ENCODE measurements around the gene FXR2.

FXR2 gene

GRCh38 chr17:7573324-7574080 lies 41.2 kb downstream of the FXR2 start (continued):
- TF ChIP-seq HOXA7 (CRISPR knock-in tag; IDR thresholded peaks at IDR 0.05; ENCODE audit: borderline replicate concordance) (no peak), GLI2 (tag by site-specific recombination; IDR thresholded peaks at IDR 0.05; ENCODE audit: borderline replicate concordance, low read depth) (no peak), ZNF571 (tag by site-specific recombination; IDR thresholded peaks at IDR 0.05) (no peak), ZNF768 (tag by site-specific recombination; IDR thresholded peaks at IDR 0.05) (no peak), ZNF335 (tag by site-specific recombination; conservative IDR thresholded peaks at IDR 0.05) (no peak), ZSCAN5A (tag by site-specific recombination; IDR thresholded peaks at IDR 0.05) (peak; percentile 66; the same call in 1 of the 2 replicates), SCRT1 (tag by site-specific recombination; IDR thresholded peaks at IDR 0.05; ENCODE audit: borderline replicate concordance) (no peak), ZNF121 (tag by site-specific recombination; IDR thresholded peaks at IDR 0.05) (no peak), FEZF1 (tag by site-specific recombination; IDR thresholded peaks at IDR 0.05) (no peak), ZNF473 (tag by site-specific recombination; IDR thresholded peaks at IDR 0.05) (no peak), ZNF510 (tag by site-specific recombination; IDR thresholded peaks at IDR 0.05; ENCODE audit: insufficient replicate concordance) (no peak), ZFP3 (tag by site-specific recombination; IDR thresholded peaks at IDR 0.05; ENCODE audit: low read depth) (no peak), TCF7L2 (IDR thresholded peaks at IDR 0.05; ENCODE audit: borderline replicate concordance, low read depth, low read length) (no peak), ZNF404 (tag by site-specific recombination; IDR thresholded peaks at IDR 0.05) (no peak)
- TF ChIP-seq, protein P1, sequence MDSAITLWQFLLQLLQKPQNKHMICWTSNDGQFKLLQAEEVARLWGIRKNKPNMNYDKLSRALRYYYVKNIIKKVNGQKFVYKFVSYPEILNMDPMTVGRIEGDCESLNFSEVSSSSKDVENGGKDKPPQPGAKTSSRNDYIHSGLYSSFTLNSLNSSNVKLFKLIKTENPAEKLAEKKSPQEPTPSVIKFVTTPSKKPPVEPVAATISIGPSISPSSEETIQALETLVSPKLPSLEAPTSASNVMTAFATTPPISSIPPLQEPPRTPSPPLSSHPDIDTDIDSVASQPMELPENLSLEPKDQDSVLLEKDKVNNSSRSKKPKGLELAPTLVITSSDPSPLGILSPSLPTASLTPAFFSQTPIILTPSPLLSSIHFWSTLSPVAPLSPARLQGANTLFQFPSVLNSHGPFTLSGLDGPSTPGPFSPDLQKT (IDR thresholded peaks at IDR 0.05; ENCODE audit: borderline replicate concordance, low read depth, low read length): no peak
- TF ChIP-seq, protein P2, sequence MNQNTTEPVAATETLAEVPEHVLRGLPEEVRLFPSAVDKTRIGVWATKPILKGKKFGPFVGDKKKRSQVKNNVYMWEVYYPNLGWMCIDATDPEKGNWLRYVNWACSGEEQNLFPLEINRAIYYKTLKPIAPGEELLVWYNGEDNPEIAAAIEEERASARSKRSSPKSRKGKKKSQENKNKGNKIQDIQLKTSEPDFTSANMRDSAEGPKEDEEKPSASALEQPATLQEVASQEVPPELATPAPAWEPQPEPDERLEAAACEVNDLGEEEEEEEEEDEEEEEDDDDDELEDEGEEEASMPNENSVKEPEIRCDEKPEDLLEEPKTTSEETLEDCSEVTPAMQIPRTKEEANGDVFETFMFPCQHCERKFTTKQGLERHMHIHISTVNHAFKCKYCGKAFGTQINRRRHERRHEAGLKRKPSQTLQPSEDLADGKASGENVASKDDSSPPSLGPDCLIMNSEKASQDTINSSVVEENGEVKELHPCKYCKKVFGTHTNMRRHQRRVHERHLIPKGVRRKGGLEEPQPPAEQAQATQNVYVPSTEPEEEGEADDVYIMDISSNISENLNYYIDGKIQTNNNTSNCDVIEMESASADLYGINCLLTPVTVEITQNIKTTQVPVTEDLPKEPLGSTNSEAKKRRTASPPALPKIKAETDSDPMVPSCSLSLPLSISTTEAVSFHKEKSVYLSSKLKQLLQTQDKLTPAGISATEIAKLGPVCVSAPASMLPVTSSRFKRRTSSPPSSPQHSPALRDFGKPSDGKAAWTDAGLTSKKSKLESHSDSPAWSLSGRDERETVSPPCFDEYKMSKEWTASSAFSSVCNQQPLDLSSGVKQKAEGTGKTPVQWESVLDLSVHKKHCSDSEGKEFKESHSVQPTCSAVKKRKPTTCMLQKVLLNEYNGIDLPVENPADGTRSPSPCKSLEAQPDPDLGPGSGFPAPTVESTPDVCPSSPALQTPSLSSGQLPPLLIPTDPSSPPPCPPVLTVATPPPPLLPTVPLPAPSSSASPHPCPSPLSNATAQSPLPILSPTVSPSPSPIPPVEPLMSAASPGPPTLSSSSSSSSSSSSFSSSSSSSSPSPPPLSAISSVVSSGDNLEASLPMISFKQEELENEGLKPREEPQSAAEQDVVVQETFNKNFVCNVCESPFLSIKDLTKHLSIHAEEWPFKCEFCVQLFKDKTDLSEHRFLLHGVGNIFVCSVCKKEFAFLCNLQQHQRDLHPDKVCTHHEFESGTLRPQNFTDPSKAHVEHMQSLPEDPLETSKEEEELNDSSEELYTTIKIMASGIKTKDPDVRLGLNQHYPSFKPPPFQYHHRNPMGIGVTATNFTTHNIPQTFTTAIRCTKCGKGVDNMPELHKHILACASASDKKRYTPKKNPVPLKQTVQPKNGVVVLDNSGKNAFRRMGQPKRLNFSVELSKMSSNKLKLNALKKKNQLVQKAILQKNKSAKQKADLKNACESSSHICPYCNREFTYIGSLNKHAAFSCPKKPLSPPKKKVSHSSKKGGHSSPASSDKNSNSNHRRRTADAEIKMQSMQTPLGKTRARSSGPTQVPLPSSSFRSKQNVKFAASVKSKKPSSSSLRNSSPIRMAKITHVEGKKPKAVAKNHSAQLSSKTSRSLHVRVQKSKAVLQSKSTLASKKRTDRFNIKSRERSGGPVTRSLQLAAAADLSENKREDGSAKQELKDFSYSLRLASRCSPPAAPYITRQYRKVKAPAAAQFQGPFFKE (tag by site-specific recombination; IDR thresholded peaks at IDR 0.05; ENCODE audit: borderline replicate concordance): 0 out of 2 replicates have a peak, but pooled peaks have one; percentile 10
- TF ChIP-seq, protein P3, sequence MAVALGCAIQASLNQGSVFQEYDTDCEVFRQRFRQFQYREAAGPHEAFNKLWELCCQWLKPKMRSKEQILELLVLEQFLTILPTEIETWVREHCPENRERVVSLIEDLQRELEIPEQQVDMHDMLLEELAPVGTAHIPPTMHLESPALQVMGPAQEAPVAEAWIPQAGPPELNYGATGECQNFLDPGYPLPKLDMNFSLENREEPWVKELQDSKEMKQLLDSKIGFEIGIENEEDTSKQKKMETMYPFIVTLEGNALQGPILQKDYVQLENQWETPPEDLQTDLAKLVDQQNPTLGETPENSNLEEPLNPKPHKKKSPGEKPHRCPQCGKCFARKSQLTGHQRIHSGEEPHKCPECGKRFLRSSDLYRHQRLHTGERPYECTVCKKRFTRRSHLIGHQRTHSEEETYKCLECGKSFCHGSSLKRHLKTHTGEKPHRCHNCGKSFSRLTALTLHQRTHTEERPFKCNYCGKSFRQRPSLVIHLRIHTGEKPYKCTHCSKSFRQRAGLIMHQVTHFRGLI (tag by site-specific recombination; IDR thresholded peaks at IDR 0.05): no peak; the same call in 1 of the 2 replicates
